ENCODE measurements around the gene MMP3.

Gene MMP3

GRCh38 chr11:102830001-102830727, 13.2 kb downstream of the MMP3 start:
- Mint-ChIP-seq H3K27ac (ENCODE audit: low read depth) (no peak overlapping the region), H3K36me3 (ENCODE audit: insufficient read depth) (no peaks in the 10 kb centered on the region), H3K4me3 (no peak overlapping the region), H3K27me3 (peaks cover 66% of the 10 kb centered on the region), H3K9me3 (no peaks in the 10 kb centered on the region), H3K4me1 (no peaks in the 10 kb centered on the region)
- ATAC-seq (replicated peaks; ENCODE audit: extremely low read depth, poor library complexity, severe bottlenecking) (no peak), DNase-seq (ENCODE audit: low spot score in 2 of 2) (no peak)

- H3K27me3 Mint-ChIP-seq: peaks cover 59% of the 10 kb centered on the region
- ATAC-seq (replicated peaks; ENCODE audit: extremely low read depth, poor library complexity, severe bottlenecking): no peak
- H3K4me1 Mint-ChIP-seq: no peaks in the 10 kb centered on the region
- no peak for DNase-seq (ENCODE audit: low spot score in 2 of 2)
- no peaks in the 10 kb centered on the region for H3K9me3 Mint-ChIP-seq
- H3K4me3 Mint-ChIP-seq: no peak overlapping the region
- no peak overlapping the region for H3K27ac Mint-ChIP-seq (ENCODE audit: low read depth)
- H3K36me3 Mint-ChIP-seq (ENCODE audit: insufficient read depth): no peaks in the 10 kb centered on the region
Measured at GRCh38 chr11:102829316-102830000, 14.0 kb downstream of the MMP3 start.

DNA sequence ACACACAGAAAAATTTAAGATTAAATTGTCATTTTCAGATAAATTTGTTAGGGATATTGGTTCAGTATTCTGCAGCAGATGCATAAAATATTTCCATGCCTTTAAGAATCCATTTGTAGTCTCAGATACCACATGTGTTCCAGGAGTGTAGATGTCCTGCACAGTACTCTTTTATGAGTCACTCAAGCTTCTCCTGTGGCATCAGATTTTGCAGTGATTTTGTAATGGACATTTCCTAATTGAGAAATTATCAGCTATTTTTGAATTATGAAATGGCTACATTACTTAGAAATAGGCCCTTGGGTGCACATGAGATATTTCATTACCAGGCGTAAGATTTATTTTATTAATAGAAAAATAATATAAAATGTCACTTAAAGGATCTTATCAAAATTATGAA, 18.9 kb downstream of the MMP3 start:
- H3K36me3 Mint-ChIP-seq (ENCODE audit: insufficient read depth): no peaks in the 10 kb centered on the region
- no peaks in the 10 kb centered on the region for H3K9me3 Mint-ChIP-seq
- H3K4me1 Mint-ChIP-seq: no peaks in the 10 kb centered on the region
- DNase-seq (ENCODE audit: low spot score in 2 of 2): no peak
- peaks cover 20% of the 10 kb centered on the region for H3K27me3 Mint-ChIP-seq
- no peak for ATAC-seq (replicated peaks; ENCODE audit: extremely low read depth, poor library complexity, severe bottlenecking)
- H3K27ac Mint-ChIP-seq (ENCODE audit: low read depth): no peak overlapping the region
- H3K4me3 Mint-ChIP-seq: no peak overlapping the region

DNA sequence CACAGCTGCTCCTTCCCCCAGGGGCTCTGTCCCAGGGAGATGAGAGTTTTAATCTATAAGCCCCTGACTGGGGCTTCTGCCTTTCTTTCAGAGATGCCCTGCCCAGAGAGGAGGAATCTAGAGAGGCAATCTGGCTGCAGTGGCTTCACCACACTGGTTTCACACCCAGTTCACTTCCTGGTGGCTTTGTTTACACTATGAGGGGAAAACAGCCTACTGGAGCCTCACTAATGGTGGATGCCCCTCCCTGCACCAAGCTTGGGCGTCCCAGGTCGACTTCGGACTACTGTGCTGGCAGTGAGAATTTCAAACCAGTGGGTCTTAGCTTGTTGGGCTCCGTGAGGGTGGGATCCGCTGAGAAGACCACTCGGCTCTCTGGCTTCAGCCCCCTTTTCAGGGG, 23.9 kb downstream of the MMP3 start:
- peaks cover 2% of the 10 kb centered on the region for H3K36me3 Mint-ChIP-seq (ENCODE audit: insufficient read depth)
- no peak for ATAC-seq (replicated peaks; ENCODE audit: extremely low read depth, poor library complexity, severe bottlenecking)
- H3K9me3 Mint-ChIP-seq: peaks cover 11% of the 10 kb centered on the region
- DNase-seq (ENCODE audit: low spot score in 2 of 2): no peak
- H3K4me1 Mint-ChIP-seq: no peaks in the 10 kb centered on the region
- no peak overlapping the region for H3K4me3 Mint-ChIP-seq
- H3K27ac Mint-ChIP-seq (ENCODE audit: low read depth): no peak overlapping the region
- H3K27me3 Mint-ChIP-seq: no peaks in the 10 kb centered on the region

DNA sequence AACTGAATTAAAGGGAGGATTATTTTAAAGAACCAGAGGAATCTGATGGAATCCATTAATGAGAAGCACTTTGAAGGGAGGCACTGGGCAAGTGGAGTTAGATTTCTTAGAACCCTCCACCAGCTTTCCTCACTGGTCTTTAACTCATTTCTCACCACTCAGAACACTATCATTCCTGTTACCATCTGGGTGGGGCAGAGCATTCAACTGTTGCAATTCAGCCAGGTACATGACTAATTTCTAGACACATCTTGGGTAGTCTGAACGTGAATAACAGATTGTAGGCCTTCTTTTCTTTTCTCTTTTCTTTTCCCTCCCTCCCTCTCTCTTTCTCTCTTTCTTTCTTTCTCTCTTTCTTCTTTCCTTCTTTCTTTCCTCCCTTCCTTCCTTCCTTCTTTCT, 29.9 kb downstream of the MMP3 start:
- Mint-ChIP-seq H3K4me3 (no peak overlapping the region), H3K4me1 (no peaks in the 10 kb centered on the region), H3K9me3 (peaks cover 16% of the 10 kb centered on the region), H3K27ac (ENCODE audit: low read depth) (no peak overlapping the region), H3K36me3 (ENCODE audit: insufficient read depth) (peaks cover 2% of the 10 kb centered on the region), H3K27me3 (peaks cover 10% of the 10 kb centered on the region)
- no peak for ATAC-seq (replicated peaks; ENCODE audit: extremely low read depth, poor library complexity, severe bottlenecking)
- DNase-seq (ENCODE audit: low spot score in 2 of 2): no peak

- no peaks in the 10 kb centered on the region for H3K36me3 Mint-ChIP-seq (ENCODE audit: insufficient read depth)
- ATAC-seq (replicated peaks; ENCODE audit: extremely low read depth, poor library complexity, severe bottlenecking) (no peak), DNase-seq (ENCODE audit: low spot score in 2 of 2) (no peak)
- no peak overlapping the region for H3K4me3 Mint-ChIP-seq
- H3K4me1 Mint-ChIP-seq: no peaks in the 10 kb centered on the region
- peaks cover 11% of the 10 kb centered on the region for H3K9me3 Mint-ChIP-seq
- H3K27ac Mint-ChIP-seq (ENCODE audit: low read depth): no peak overlapping the region
- peaks cover 23% of the 10 kb centered on the region for H3K27me3 Mint-ChIP-seq
Measured at GRCh38 chr11:102812188-102812587, 31.2 kb downstream of the MMP3 start.

DNA sequence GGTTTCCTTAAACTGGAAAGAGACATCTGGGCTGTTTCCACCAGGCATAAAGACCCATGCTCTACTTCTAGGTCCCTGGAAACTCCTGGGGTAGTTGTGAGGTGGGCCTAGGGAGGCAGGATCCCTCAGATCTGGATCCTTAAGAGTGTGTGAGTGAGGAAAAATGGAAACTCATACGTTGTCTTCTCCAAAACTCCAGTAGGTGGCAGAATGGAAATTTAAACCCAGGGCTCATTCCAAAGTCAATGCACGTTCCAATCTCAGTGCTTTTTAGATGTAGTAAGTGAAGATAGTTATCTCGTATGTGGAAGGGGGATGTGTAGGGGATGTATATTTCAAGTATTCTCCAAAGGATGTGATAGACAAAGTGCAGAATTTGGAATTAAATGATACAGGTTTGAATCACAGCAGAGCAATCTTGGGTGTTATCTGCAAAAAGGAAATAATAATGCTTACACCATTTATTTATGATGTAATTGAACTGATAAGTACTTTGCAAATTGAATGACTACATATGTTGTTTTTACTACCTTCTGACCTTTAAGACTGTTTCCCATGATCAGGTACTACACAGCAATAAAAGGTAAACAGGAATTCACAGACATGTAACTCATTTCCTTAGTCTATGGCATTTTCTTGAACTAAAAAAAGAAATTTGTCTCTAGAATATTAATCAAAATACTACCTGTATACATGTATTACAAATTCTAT, 32.3 kb downstream of the MMP3 start:
- no peaks in the 10 kb centered on the region for H3K4me1 Mint-ChIP-seq

GRCh38 chr11:102809971-102810370, 33.4 kb downstream of the MMP3 start:
- H3K36me3 Mint-ChIP-seq (ENCODE audit: insufficient read depth): no peaks in the 10 kb centered on the region
- H3K4me3 Mint-ChIP-seq: no peak overlapping the region
- H3K9me3 Mint-ChIP-seq: peaks cover 5% of the 10 kb centered on the region
- peaks cover 27% of the 10 kb centered on the region for H3K27me3 Mint-ChIP-seq
- ATAC-seq (replicated peaks; ENCODE audit: extremely low read depth, poor library complexity, severe bottlenecking): no peak
- DNase-seq (ENCODE audit: low spot score in 2 of 2): no peak
- no peak overlapping the region for H3K27ac Mint-ChIP-seq (ENCODE audit: low read depth)
- H3K4me1 Mint-ChIP-seq: no peaks in the 10 kb centered on the region

More for the DNA sequence above, 32.3 kb downstream of the MMP3 start:
- Mint-ChIP-seq H3K9me3 (peaks cover 11% of the 10 kb centered on the region), H3K4me3 (no peak overlapping the region), H3K27me3 (peaks cover 27% of the 10 kb centered on the region), H3K27ac (ENCODE audit: low read depth) (no peak overlapping the region), H3K36me3 (ENCODE audit: insufficient read depth) (no peaks in the 10 kb centered on the region)
- ATAC-seq (replicated peaks; ENCODE audit: extremely low read depth, poor library complexity, severe bottlenecking) (no peak), DNase-seq (ENCODE audit: low spot score in 2 of 2) (no peak)

GRCh38 chr11:102807921-102808320, 35.5 kb downstream of the MMP3 start:
- Mint-ChIP-seq H3K4me1 (no peaks in the 10 kb centered on the region), H3K36me3 (ENCODE audit: insufficient read depth) (no peaks in the 10 kb centered on the region), H3K9me3 (no peaks in the 10 kb centered on the region), H3K27ac (ENCODE audit: low read depth) (no peak overlapping the region), H3K27me3 (peaks cover 44% of the 10 kb centered on the region), H3K4me3 (no peak overlapping the region)
- DNase-seq (ENCODE audit: low spot score in 2 of 2): no peak
- no peak for ATAC-seq (replicated peaks; ENCODE audit: extremely low read depth, poor library complexity, severe bottlenecking)

DNA sequence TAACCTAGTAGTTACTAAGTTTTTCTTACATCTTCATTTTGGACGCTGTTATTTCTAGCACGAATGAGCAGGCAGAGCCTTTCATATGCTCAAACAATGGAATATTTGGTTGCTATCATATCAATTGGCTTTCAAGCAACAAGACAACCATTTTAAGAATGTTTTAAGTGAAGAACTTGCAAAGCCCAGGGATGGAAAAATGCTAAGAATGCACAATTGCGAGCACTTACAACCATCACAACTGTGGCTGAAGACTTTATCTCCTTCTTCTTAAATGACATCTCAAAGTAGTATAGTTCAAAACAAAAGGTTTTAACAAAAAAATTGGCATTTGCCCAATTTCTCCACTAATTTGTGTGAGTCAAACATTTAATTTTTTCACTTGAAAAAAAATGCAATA, 37.1 kb downstream of the MMP3 start:
- no peaks in the 10 kb centered on the region for H3K4me1 Mint-ChIP-seq
- DNase-seq (ENCODE audit: low spot score in 2 of 2) (no peak), ATAC-seq (replicated peaks; ENCODE audit: extremely low read depth, poor library complexity, severe bottlenecking) (no peak)
- H3K27ac Mint-ChIP-seq (ENCODE audit: low read depth): no peak overlapping the region
- no peak overlapping the region for H3K4me3 Mint-ChIP-seq
- no peaks in the 10 kb centered on the region for H3K36me3 Mint-ChIP-seq (ENCODE audit: insufficient read depth)
- peaks cover 44% of the 10 kb centered on the region for H3K27me3 Mint-ChIP-seq
- H3K9me3 Mint-ChIP-seq: no peaks in the 10 kb centered on the region

- Mint-ChIP-seq H3K27me3 (peaks cover 22% of the 10 kb centered on the region), H3K4me3 (no peak overlapping the region), H3K36me3 (ENCODE audit: insufficient read depth) (no peaks in the 10 kb centered on the region), H3K4me1 (no peaks in the 10 kb centered on the region), H3K9me3 (no peaks in the 10 kb centered on the region), H3K27ac (ENCODE audit: low read depth) (no peak overlapping the region)
- DNase-seq (ENCODE audit: low spot score in 2 of 2) (no peak), ATAC-seq (replicated peaks; ENCODE audit: extremely low read depth, poor library complexity, severe bottlenecking) (no peak)
Measured at GRCh38 chr11:102802341-102802740, 41.1 kb downstream of the MMP3 start.

- ATAC-seq (replicated peaks; ENCODE audit: extremely low read depth, poor library complexity, severe bottlenecking): no peak
Measured at GRCh38 chr11:102800767-102801166, 42.6 kb downstream of the MMP3 start.

More at GRCh38 chr11:102800767-102801166, 42.6 kb downstream of the MMP3 start:
- no peak overlapping the region for H3K4me3 Mint-ChIP-seq
- DNase-seq (ENCODE audit: low spot score in 2 of 2): no peak
- no peaks in the 10 kb centered on the region for H3K36me3 Mint-ChIP-seq (ENCODE audit: insufficient read depth)
- H3K9me3 Mint-ChIP-seq: no peaks in the 10 kb centered on the region
- no peak overlapping the region for H3K27ac Mint-ChIP-seq (ENCODE audit: low read depth)
- peaks cover 17% of the 10 kb centered on the region for H3K27me3 Mint-ChIP-seq
- no peaks in the 10 kb centered on the region for H3K4me1 Mint-ChIP-seq

Measured in central memory CD8-positive, alpha-beta T cell (primary cell).